NCI-H146 treated with DMSO at 0.1 percent for 48 hours (cell line): ENCODE results near the gene ROR2.

Experiments used
- DNase-seq: peaks from one replicate; lab custom pipeline; 2025; ENCODE audit not compliant: unreplicated experiment; lab: John Stamatoyannopoulos, UW

The ROR2 gene

DNA sequence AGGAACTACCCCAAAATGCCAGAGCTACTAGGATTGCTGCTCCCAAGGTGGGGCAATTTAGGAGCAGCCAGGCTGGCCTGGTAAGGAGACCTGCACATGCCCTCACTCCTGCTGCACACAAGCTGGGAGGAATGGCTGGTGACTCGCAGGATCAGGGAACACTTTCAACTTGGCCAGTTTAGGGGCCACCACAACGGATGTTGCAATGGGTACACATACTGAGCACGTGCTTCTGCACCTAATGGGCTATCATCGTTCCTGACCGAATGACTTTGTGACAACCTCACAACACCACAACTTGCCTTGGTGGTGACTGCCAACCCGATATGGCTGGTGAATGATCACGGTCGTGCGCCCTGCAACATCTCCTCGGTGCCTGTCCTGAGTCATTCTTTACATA, 172.0 kb downstream of the ROR2 start:
- DNase-seq = no peak

DNA sequence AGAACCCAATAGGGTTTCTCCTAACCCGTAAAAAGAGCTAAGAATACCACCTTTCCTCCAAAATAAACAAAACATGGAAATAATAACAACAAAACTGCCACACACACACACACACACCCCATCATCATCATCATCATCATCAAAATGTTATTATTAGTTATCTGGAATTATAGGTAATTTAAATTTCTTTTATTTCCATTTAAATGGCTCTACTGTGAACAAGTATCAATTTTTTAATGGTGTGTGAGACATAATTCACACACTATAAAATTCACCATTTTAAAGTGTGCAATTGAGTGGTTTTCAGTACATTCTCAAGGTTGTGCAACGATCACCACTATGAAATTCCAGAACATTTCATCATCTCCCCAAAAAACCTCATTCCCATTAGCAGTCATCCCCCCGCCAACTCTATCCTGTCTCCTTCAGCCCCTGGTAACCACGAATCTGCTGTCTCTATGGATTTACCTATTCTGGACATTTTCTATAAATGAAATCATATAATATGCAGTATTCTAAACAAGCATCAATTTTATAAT, 172.7 kb downstream of the ROR2 start:
- no peak for DNase-seq

DNA sequence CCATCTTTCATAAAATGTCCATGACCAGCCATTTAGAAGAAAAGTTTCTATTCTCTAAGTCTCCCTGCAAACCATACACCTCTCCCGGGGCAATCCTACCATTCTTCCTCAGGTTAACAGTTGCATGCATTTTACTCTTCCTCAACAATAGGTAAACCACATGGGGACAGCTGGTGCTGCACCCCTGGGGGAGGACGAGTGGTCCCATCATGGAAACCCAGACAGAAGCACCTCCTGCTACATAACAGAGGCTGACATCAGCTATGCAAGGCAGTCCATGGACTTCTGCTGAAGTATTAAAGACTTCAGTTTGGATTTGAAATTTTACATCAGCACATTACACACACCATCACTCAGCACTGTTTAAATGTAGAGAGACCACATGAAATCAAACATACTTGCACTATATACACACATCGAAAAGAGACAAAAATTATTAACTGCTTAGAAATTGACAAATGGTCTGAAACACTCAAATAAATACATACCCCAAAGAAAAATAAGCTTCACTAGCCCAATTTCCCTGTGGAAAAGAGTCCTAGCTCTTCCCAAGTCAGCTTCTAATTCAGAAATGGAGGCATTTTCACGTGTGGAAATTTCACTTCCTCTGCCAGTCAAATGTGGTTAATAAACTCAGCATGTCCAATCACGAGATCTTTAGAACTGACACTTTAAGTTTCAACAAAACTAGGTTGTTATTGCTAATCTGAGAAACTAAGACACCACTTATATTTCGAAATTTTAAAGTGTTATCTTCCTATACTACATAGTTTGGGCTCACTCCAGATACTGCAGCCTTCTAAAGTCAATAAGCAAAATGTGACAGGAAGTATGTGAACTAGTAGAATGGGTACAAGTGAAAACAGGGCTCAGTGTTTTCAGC, 173.4 kb downstream of the ROR2 start:
- DNase-seq = no peak

DNA sequence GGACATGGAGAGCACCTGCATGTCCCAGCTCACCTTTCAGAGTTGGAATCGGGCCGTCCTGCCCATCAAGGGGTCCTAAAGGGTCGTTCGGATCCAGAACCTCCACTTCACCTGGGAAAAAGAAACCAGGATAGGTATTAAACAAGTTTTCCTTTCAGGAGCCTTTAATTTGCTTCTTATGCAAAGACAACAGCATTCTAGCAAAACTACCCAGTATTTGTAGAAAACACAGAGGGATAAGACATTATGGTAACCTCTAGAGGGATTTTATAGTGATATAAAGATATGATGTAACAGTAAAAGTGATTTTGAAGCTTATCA, 174.4 kb downstream of the ROR2 start:
- no peak for DNase-seq

DNA sequence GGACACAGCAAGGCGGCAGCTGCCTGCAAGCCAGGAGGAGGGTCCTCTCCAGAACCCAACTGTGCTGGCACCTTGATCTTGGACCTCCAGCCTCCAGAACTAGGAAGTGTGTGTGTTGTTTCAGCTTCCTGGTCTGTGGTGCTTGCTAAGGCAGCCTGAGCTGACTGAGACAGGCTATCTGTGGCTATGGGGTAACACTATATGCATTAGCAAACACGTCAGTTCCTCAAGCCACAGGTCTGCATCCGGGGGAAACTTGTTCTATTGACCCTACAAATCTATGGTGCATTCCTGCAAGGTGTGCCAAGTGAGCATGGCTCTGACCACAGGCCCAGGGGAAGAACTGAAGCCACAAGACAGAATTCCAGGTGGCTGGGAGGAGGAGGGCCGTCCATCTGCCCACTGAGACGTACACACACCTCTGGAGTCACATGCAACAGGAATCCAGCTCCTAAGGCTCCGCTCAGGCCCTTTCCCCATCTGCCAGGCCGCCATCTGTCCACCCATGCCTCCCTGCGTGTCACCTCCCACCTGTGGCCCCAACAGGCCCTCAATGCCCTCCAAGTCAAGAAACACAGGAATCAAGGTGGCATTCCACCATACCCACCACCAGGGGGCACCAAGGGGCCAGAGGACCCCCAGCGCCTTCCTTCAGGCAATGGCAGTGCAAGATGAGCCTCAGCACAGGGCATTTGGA, 174.9 kb downstream of the ROR2 start:
- no peak for DNase-seq

DNA sequence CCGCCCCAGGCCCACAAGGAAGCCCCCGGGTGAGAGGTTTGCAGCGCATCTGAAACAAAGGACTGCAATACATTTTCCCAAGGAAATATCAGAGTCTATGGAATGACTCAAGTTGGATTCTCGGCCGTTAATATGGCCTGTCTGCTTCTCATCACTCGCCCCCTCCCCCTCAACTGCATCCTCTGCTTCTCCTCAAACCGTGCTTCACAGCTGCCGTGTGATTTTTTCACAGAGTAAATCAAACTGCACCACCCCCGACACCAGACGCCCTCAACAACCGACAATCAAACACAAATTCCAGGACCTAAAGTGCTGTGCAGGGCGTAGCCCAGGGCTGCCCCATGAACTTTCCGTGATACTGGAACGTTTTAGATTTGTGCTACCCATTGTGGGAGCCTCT, 176.9 kb downstream of the ROR2 start:
- no peak for DNase-seq

DNA sequence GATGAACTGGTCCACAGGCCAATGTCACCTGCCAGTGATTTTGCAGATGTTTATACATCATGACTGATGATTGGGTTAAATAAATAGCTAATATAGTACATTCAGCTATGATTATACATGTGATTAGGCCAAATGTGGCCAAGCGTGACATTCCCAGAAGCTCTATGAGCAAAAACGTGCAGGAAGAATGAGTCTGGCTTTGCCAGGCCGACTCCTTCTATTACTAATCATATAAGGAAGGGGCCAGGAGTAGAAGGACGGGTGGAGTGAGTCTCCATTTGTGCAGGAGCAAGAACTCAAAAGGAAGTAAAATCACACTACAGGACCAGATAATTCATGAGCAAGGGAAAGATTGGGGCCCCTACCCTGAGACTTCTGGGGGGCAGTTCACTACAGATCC, 178.2 kb downstream of the ROR2 start:
- DNase-seq = no peak

DNA sequence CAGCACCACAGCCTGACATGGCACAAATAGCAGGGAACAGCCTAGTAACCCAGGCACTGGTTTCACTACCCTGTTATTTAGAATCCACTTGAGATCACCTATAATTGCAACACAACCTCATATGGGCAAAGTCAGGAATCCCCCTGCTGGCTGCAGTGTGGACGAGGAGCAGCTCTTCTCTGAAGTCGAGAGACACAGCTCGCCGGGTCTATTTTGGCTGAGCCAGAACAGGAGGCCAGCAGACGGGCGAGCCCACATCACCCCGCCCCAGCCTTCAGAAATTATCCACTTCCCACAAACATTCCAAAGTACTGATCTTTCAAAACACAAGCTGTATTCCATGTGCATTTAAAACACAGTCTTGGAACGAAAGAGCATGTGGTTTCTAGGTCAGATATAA, 179.0 kb downstream of the ROR2 start:
- no peak for DNase-seq

DNA sequence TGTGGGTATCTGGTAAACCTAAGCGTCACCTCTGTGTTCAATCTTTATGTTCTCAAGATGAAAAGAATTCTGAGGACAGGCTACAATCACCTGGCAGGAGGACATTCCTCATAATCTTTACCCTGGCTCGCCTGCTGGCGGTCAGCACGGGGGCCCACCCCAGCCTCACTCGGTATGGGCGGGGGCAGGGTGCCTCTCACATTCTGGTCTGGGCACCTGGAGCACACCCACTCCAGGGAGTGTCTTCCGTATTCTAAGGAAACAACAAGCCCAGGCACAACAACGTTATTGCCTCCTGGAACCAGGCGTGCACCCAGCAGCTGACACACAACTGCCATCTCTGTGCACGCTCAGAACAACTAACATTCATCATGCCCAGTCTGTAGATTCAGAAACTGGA, 179.8 kb downstream of the ROR2 start:
- DNase-seq = no peak

DNA sequence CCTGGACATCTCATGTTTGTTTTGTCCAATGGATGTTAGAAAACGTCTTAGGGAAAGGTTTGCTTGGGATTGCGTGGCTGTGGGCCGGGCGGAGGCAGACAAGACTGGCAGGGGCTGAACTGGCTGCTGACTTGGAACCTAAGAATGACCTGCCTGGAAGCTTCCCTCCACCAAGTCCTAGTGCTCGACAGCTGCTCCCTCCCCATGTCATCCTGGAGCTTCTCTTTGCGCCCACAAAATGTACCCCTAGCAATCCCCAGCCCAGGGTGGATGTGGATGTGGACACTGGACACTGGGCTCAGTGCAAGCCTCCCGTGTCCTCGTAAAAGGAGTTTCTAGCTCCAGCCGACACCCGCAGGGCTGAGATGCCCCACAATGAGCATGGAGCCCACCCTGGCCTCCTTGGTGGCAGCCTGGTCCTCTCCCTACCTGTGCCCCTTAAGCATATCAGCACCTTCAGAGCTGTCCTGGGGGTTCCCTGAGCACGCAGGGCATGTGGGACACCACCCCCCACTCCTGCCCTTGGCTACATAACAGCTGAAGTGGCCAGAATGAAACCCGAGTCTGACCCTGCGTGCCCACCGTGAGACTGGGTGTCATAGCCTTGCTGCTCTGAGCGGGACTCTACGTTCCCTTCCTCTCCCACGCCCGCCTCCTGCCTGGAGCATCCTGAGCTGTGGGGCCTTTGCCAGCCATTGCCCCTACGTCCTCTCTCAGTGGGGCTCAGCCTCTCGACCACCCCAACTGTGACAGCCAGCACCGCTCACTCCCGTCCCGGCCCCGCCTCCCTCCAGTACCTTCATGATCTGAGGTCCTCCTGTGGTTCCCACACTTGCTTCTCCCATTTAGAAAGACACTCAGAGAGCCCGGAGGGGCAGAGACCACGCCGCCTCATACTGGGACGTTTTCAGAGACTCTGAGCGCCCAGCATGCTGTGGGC, 180.8 kb downstream of the ROR2 start:
- DNase-seq = no peak

DNA sequence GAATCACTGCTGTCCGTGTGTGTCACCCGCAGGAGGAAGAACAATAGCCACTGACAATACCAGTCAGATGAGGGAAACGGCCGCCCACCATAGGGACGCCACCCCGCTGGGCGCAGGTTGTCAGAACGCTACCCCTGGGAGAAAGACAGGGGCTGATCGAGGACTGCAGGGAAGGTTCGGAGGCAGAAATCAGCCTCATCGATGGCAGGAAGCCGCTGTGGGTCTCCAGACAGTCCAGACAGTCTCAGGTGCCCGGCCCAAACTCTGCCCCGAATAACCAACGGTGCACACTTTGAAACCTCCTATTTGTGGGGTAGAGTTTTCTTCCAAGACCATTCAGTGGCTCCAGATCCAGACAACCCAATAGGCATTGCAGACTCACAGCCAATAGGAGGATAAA, 181.5 kb downstream of the ROR2 start:
- no peak for DNase-seq

DNA sequence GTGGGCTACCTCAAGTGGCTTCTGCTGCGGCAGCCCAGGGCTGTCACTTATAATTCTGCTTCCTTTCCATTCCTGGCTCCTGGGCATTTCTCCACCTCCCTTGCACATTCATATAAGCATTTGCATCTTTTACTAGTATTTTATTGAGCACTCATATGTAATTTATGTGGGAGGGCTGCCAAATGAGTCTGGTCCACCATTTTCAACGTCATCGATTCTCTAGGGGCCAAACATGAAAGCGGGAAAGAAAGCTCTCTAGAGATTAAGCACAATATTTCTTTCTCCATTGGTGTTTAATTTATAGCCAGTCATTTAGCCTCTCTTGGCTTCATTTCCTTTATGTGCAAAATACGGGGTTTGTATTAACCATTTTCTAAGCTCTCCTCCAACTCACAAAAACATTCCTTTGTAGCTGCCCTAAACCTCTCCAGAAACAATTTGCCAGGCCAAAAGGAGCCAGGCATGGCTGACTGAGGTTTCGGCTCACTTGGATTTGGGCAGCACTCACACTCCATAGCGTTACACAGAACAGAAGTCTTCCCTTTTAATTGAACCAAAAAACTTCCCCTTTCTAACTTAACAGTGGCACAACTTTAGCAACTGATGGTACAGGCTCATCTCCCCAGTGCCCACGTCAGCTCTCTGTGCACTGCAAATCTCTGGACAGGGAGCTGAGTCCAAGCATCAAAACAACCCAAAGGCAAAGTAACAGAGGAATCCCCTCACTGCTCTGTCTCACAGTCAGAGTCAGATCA, 183.5 kb downstream of the ROR2 start:
- no peak for DNase-seq

DNA sequence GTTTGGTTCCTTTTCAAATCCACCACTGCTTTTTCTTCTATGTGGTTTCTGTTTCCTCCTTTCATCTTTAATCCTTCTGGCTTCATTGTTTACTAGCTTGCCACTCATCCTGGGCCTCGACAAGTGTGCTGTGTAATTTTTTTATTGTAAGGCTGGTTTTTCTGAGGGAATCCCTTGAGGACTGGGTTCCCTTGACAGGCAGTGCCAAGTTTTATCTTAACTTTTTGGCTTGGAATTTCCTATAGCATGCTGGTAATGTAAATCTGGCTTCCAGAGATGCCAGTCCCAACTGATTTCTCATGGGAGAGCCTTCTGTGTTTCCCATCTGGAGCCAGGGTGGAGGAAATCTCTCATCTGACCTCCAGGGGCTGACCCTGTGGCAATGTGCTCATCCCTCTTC, 184.7 kb downstream of the ROR2 start:
- no peak for DNase-seq

DNA sequence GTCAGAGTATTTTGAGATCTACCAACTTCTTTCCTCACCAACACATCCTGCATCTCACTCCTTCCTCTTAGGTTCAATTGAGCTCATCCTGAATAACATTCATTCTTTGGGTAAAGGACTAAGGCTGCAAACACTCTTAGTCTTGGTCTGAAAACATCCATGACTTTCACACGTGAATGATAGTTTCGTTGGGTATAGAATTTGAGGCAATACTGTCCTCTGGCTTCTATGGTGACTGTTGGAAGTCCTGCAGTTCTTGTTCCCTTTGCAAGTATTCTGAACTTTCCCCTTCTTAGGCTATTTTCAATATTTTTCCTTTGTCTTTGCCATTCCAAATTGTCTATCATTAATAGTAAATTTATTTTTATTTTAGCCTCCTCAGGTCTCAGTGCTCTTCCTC, 185.4 kb downstream of the ROR2 start:
- no peak for DNase-seq

DNA sequence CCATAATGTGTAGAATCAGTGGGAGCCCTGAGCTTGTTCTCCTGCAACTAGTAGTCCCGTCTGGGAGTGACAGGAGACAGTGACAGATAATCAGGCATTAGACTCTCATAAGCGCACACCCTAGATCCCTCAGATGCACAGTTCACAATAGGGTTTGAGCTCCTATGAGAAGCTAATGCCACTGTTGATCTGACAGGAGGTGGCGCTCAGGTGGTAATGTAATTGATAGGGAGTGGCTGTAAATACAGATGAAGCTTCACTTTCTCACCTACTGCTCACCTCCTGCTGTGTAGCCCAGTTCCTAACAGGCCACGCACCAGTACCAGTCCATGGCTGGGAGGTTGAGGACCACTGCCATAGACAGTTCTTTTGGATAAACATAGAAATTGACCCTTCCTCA, 188.7 kb downstream of the ROR2 start:
- DNase-seq = no peak

DNA sequence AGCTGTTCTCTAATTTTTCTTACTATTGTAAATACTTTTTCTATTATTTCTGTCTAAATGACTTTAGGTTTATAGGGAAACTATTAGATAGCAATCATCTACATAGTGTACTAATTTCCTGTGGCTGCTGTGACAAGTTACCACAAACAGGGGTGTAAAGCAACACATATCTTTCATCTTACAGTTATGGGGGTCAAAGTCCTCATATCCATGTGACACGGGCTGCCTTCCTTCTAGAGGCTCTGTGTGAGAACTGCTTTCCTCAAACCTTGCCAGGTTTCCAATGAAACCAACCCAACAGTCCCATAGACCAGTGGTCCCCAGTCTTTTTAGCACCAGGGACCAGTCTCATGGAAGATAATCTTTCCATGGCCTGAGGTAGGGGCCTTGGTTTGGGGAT, 189.1 kb downstream of the ROR2 start:
- no peak for DNase-seq

DNA sequence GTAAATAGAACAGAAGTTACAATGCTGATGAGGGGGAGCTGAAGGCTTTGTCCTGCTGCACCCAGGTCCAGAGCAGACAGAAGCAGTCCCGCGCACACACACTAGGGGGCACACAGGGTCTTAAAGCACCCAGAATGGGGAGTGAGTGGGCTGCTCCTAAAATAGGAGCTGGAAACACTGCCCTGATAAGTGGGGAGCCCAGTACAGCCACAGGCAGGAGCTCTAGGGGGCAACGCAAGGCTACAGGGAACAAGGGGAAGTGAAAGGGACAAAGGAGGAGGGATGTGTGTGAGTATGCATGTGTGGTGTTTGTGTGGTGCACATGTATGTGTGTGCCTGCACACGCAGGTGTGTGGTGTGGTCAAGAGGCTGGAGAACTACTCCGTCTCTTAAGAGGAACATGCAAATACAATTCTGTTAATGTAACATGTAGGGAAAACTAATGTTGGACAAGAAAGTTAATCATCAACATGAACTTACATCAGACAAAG, 191.5 kb downstream of the ROR2 start:
- DNase-seq = no peak

DNA sequence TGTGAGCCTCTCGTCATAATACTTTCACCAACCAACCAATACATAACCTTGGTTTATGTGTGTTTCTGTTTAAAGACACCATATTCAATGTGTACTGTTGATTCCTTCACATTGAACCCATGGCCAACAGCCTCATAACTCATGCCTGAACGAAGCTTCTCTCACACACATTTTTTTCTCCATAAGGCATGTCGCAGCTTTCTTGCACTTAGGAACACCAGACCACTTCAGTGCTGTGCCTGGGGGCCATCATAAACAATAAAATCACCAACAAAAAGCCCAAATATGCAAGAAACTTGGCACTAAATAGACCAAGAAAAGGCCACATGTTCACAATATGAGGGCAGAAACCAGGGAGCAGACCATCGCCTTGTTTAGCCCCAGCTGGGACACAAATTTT, 192.2 kb downstream of the ROR2 start:
- no peak for DNase-seq

DNA sequence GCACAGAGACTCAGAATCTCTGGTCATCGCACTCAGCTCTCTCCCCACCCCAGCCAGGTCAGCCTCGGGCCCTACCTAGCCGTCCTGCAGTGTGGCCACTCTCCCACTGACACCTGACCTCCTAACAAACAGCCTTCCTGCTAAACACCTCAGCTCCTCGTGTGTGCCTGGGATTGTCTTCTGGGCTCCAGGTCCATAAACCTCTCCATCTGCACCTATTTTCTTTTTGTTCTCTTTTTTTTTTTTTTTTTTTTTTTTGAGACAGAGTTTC, 193.6 kb downstream of the ROR2 start:
- no peak for DNase-seq

DNA sequence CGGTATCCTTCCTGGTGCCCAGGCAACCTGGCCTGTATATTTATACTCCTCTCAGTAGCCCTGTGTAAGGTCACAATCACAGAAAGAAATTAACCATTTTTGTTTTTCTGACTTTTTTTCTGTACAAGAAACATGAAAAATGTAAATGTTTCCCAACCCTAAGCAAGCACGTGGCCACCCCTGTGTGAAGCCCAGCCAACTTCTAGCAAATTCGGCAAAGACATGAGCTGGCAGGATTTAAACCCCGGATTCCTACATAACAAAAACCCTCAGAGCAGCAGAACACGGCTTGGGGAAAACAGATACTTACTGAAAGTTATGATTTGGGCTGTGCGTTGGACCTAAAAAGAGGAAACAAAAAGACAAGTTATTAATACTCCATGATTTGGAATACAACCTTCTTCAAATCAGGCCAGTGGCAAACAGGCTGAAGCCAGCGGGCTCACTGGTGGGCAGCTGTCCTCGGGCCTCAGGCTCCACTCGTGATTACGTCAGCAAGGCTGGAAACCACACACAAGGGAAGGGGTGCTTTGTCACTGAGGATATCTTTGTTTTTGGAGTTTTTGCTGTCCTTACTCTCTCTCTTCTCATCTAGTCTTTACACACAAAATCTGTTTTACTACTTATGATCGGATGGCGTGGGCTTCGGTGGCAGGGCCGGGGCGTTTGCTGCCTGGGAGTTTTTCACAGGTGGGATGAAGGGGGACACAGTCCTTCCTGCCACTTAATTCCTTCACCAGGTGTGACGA, 194.1 kb downstream of the ROR2 start:
- no peak for DNase-seq
